ENCODE measurements around the gene LRRK1. TPM values are rescaled to one million over a fixed set of nuclear protein-coding genes. Genes with fewer than 3 reads are reported as not detected.

Gene LRRK1
- polyA plus RNA-seq, 1 donor = 3.0 TPM

DNA sequence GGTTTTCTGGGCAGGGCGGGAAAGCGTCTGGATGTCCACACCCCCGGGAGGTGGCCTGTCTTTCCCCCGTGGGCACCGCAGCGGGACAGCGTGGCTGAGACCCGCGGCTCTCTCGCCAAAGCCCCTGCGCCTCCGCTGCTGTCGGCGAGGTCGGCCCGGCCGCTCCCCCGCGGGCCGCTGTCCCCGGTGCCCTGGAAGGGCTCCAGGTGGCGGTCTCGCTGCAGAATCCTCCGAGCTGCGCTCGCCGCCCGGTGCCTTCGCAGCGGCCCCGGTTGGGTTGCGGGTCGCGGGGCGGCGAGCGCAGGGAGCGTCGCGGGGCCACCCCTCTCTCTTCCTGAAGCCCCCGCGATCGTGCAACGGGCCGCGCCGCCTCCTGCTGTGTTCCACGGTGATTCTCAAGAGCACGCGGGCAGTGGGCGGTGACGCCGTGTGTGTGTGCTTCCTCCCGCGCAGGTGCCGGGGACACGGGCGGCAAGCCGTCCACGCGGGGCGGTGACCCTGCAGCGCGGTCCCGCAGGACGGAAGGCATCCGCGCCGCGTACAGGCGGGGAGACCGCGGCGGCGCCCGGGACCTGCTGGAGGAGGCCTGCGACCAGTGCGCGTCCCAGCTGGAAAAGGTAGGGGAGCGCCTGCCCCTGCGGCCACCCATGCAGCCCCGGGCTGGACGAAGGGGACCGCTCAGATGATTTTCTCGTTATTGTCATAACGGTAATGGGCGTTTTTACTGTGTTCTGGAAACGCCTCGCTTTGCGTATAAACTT, 54.4 kb downstream of the LRRK1 start:
- DNase-seq = no peak

DNA sequence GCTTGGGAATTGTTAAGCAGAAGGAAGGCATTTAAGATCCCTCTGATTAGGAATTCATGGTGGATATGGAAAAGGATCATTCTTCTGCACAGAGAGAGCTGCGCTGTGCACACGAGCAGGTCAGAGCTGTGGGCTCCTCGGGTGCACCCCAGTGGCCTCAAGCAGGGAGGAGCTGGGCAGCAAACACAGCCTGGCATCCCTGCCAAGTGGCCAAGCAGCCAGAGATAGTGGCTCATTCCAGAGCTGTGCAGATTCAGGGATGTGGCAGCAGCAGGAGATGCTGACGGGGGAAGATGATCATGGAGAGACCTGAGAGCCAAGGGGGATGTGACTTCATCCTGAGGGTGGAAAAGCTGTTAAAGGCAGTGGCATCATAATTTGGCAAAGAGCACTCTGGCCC, 55.9 kb downstream of the LRRK1 start:
- DNase-seq = no peak

DNA sequence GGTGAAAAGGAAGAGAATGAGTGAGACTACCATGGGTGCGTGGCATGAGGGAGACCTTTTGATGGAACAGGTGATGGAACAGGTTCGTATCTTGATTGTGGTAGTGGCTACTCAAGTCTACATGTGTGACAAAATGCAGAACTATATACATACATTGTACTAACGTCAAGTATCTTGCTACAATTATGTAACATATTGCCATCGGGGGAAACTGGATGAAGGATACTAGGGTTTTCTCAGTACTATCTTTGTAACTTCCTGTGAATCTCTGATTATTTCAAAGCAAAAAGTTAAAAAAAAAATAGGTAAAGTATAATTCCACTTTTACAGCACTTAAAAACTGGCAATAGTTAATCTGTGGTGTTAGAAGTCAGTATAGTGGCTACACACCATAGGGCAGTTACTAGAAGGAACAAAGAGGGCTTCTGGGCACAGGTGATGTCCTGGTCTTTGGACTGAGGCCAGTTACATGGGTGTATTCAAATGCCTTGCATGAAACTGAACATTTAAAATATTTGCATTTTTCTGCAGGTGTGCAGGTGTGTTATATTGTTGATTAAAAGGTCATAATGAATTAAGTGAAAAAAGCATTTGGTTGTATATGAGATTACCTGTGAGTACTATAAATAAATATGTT, 61.4 kb downstream of the LRRK1 start:
- no peak for DNase-seq

DNA sequence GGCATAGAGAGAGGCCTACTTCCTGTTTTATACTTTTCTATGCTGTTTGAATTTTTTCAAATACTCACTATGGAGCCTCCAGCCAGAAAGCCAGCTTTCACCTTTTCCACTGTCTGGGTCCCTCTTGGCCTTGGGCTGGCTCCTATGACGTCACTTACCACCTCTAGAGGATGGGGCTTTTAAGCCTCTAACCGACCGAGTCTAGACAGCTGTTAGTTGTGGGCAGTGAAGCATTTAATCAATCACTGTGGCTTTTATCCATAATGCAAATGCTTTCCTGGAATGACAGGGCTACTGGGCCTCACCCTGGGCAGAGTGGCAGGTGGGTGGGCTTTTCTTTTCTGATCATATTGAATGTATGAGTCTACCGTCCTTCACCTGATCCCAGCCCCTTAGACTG, 61.9 kb downstream of the LRRK1 start:
- no peak for DNase-seq

DNA sequence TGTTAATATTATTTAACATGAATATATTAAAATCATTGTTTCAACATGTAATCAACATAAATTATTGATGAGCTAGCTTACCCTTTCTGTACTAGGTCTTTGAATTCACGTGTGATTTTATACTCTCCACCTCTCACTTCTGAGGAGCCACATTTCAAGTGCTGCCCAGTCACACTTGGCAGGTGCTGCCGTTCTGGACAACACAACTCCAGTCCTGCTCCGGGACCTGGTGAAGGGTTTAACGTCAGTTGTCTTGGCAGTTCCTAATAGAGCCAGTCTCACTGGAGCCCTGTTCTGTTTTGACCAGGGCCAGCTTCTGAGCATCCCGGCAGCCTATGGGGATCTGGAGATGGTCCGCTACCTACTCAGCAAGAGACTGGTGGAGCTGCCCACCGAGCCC, 64.1 kb downstream of the LRRK1 start:
- no peak for DNase-seq

GRCh38 chr15:100985401-100985800, 66.2 kb downstream of the LRRK1 start:
- no peak for DNase-seq

DNA sequence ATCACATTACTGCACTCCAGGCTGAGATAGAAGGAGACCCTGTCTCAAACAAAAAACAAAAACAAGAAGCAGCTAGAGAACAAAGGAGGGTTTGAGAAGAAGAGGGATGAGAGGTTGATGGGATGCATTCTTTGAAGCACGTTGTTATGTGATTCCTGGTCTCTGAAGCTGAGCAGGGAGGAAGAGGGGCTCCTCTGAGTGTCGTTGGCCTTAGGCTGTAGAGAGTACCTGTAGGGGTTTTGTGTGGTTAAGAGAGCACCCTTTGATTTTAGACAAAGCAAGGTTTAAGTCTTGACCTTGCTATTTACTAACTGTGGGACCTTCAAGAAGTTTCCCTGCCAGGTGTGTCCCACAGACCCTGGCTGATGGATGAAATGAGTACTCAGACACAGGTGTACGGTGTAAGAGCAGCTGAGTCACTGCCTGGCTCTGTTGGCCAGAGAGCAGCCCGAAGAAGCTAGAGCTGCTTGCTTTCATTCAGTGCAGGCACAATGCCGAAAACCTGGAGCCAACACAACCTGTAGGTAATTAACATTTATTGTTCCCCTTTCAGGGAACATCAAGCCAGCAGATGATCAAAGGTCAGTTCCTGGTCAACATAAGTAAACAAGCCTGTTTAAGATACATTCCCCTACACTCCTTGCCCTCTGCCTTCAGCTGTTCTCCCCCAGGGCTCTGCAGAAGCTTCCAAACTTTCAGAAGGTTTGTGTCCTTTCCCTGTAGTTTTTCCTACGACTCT, 67.2 kb downstream of the LRRK1 start:
- DNase-seq = no peak

GRCh38 chr15:100987143-100987542, 68.0 kb downstream of the LRRK1 start:
- no peak for DNase-seq

DNA sequence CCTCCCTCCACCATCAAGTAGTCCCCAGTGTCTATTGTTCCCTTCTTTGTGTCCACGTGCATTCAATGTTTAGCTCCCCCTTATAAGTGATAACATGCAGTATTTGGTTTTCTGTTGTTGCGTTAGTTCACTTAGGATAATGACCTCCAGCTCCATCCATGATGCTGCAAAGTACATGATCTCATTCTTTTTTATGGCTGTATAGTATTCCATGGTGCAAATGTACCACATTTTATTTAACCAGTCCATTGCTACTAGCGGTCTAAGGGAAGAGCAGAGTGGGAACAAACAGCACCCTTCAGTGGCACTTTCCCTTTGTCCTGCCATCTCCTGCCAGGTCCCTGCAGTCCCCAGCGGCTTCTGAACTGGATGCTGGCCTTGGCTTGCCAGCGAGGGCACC, 69.1 kb downstream of the LRRK1 start:
- DNase-seq = no peak

DNA sequence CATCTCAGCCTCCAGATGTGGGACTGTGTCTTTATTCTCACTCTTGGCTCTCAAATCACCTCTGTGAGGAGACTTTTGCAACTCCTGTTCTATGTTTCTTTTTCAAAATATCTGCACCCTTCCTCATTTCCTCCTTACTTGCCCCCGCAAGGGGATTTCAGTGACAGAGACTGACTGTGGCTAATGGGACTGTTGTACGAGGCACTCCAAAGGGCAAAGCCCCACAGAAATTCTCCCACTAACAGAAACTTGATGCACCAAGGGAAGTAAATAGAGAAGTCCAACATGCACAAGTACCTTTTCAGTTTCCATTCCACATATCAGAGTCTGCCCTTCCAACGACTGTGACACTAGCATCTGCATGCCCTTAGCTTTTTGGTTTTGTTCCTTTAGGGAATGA, 69.7 kb downstream of the LRRK1 start:
- no peak for DNase-seq

- DNase-seq = no peak
Observed at GRCh38 chr15:100994597-100995446, 75.7 kb downstream of the LRRK1 start.

GRCh38 chr15:100995471-100996430, 76.6 kb downstream of the LRRK1 start:
- DNase-seq = no peak

DNA sequence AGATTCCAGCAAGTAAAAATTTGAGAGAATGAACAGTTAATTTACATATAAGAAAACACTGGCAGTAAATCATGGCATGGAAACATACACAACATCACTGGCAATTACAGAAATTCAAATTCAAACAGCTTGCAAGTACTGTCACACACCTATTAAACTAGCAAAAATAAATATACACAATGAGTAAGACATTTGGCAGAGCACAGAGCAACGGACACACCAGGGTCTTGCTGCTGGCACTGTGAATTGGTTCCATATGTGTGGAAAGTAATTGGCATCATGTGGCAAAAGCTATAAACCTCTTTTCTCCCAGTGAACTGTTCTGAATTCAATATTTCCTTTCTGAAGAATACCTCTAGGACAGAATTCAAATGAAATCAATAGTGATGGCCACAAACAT, 78.3 kb downstream of the LRRK1 start:
- no peak for DNase-seq

GRCh38 chr15:100998630-100999029, 79.5 kb downstream of the LRRK1 start:
- no peak for DNase-seq

GRCh38 chr15:100999369-100999768, 80.2 kb downstream of the LRRK1 start:
- DNase-seq = no peak

DNA sequence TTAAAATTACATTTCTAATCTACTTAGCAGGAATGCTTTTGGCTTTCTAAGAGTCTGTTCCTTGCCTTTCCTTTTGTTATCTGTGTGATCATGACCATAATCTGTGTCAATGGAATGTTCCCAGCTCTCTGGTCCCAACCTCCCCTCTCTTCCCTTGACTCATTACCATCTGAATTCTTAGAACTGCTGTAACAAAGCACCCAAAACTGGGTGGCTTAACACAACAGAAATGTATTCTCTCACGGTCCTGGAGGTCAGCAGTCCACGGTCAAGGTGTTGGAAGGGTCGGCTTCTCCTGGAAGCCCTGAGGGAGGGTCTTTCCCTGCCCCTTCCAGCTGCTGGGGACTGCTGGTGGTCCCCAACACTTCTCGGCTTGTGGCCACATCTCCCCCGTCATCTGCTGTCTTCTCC, 81.1 kb downstream of the LRRK1 start:
- no peak for DNase-seq

GRCh38 chr15:101001056-101001455, 81.9 kb downstream of the LRRK1 start:
- no peak for DNase-seq

DNA sequence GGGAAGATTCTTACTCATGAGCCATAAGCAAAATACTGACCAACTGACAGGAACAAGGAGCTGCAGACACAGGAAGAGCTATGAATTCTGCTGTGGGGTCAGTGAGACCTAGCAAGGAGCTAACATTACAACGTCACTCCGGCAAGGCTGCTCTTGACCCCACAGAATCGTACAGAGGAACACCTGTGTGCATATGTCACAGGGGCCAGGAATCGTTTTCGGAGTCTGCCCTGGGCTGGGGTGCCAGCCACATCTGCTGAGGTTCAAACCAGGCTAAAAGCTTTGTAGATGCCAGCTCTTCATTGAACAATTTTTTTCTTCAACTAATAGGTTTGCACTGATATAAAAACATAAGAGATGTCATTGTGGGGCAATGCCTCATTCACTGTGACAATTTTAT, 82.6 kb downstream of the LRRK1 start:
- no peak for DNase-seq

- no peak for DNase-seq
Observed at GRCh38 chr15:101003081-101003480, 83.9 kb downstream of the LRRK1 start.

DNA sequence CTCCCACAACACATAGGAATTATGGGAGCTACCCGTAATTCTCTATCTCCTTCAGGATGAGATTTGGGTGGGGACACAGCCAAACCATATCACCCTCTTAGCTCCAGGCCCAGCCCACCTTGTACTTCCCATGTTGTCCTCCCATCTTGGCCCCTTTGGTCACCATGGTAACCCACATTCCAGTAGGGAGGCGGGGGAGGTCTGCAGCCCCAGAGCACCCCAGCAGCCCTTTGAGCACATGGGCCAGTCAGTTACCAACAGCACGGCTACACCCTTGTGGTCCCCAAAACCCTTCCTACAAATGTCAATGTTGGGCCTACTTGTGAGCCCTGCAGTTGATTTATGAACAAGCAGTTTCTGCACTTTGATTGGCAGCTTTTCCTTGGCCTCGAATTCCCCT, 84.5 kb downstream of the LRRK1 start:
- no peak for DNase-seq

GRCh38 chr15:101004500-101004899, 85.3 kb downstream of the LRRK1 start:
- DNase-seq = no peak
